DMS79 treated with DMSO at 0.1 percent for 48 hours (cell line): ENCODE data around the gene ACOT7.
A peak's percentile ranks its signal among the peaks of the same experiment; 100 is the strongest.

Experiments used
- DNase-seq: peaks from one replicate; lab custom pipeline; 2025; lab: John Stamatoyannopoulos, UW

ACOT7 gene

DNA sequence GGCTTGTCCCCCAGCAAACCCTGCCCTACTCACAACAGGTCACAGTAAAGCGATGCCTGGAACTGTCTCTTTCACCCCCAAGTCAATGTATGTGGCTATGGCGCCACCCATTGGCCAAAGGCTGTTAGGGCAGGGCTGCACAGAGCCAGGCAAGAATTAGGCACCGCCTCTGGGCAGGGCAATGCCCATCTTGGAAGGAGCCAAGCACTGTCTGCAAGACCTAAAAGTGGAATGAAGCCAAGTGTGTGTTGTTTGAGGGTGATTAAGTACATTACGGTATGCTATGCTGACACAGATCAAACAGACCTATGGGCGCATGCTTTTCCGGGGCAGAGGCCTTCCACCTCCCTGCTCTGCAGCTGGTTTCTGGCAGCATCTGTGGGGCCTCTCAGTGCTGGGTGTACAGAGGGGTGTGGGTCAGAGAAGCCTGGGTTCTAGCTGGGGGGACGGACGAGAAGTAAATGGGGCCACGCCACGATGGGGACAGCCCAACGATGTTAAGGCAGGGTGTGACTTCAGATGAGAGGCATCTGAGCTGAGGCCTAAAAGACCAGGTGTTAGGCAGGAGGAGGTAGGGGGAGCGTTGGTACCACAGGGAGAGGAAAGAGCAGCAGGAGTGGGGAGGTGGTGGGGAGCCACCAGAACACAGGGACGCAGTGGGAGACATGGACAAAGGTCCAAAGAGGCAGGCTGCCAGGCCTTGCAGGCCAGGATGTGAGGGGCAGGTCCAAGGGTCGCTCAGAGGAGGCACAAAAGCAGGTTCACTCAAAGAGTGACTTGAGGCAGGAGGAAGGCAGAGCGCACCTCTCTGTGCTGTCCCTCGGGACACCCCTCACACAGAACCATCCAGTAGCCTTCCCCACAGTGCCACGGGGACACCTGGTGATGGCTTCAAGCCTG is 49.8 kb downstream of the ACOT7 start:
- peak; percentile 96 for DNase-seq

DNA sequence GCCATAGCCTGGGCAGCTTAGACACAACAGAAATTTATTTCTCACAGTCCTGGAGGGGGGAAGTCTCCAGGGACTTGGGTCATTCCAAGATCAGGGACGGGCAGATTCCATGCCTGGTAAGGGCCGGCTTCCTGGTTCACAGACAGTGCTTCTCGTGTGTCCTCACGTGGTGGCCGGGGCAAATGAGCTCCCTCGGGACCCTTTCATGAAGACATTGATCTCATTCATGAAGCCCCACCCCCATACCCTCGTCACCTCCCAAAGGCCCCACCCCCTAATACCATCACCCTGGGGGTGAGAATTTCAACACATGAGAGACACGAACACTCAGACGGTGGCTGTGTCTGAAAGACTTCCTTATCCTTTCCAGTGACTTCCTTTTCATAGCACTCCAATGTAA is 51.5 kb downstream of the ACOT7 start:
- DNase-seq, result no peak

DNA sequence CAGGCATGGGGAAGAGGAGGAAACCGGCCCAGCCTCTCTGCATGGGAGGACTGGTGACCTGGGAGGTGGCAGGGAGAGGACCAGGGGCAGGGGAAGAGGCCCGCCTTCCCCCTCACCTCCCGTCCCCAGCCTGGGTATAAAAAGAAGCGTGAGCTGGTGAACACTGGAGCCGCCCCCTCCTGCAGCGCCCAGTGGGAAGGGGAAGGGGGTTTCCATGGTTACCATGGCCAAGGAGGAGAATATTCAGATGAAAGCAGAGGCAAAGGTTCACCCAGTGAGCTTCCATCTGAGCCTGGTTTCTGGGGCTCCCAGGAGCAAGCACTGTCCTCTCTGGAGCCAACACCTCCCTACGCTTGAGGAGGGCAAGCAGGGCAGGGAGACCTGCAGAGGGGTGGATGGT is 54.9 kb downstream of the ACOT7 start:
- DNase-seq, result no peak

DNA sequence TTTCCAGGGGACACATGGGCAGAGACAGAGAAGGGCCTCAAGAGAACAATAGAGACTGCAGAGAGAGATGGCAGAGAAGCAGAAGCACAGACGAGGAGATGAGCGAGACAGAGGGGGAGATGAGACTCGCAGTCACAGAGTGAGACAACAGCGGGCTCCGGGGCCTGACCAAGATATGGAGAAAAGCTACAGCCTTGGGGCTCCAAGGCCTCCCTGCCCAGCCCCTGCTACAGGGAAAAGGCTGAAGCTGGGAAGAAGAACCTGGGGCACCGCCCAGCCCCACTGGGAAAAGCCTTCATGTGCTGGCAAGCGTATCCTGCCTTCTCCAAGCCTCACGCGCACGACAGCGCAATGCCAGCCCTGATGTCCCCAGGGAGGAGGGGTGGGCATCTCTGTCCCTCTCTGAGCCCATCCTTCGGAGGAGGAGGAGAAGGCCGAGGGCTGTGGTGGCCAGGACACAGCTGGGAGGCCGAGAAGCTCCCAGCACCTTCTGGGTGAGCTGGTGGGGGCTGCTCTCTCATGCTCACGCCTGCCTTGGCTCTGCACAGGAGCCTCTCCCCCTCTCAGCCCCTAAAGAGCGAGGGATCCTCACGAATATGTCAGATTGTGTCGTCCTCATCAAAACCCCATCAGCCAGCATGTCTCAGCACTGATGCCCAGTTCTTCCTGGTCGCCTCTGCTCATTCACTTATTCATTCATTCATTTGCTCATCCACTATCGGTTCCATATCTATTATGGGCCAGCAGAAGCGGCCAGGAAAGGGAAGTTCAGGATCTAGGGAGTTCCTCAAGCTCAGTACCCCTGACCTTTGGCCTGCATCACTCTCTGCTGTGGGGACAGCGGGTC is 56.6 kb downstream of the ACOT7 start:
- no peak for DNase-seq

DNA sequence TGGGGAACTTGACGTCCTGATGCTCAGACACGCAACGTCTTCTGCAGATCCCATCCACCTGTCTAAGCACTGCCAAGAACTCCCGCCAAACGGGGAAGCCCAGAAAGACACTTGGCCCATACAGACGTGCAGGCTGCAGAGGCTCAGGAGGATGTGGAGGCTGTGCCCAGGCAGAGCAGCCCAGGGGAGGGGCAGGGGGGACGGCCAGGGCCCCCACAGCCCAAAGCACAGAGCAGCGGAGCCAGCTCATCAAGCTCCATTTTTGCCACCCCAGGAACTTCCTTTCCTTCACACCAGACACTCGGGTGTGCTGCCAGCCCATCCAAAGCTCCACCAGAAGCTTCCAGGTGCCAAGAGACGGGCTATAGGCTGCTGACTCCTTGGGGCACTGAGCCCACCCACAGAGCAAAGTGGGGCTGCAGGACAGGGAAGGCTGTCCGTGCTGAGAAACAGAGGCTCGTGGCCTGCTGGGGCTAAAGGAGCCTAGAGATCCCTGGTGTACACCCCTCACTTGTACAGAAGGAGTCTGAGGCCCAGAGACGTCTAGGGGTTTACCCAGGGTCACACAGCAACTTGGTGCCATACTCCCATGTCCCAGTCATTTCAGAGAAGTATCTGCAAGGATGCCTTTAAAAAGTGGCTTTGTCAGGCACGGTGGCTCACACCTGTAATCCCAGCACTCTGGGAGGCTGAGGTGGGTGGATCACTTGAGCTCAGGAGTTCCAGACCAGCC is 59.1 kb downstream of the ACOT7 start:
- no peak for DNase-seq

DNA sequence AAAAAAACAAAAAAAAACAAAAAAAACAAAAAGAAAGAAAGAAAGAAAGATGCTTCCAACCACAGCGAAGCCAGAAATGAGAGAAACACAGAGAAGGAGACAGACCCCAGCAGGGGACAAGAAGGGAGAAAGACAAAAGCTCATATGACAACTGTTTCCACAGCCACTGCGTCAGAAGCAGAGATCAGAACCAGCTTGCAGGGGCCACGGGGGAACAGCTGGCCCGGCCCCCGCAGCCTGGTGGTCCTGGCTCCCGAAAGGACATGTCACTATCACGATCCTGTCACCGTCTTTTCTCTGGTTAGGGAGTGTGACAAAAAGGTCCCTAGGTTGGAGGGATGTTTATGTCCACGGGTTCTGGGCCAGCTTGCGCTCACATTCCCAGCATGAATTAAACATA is 60.7 kb downstream of the ACOT7 start:
- no peak for DNase-seq

DNA sequence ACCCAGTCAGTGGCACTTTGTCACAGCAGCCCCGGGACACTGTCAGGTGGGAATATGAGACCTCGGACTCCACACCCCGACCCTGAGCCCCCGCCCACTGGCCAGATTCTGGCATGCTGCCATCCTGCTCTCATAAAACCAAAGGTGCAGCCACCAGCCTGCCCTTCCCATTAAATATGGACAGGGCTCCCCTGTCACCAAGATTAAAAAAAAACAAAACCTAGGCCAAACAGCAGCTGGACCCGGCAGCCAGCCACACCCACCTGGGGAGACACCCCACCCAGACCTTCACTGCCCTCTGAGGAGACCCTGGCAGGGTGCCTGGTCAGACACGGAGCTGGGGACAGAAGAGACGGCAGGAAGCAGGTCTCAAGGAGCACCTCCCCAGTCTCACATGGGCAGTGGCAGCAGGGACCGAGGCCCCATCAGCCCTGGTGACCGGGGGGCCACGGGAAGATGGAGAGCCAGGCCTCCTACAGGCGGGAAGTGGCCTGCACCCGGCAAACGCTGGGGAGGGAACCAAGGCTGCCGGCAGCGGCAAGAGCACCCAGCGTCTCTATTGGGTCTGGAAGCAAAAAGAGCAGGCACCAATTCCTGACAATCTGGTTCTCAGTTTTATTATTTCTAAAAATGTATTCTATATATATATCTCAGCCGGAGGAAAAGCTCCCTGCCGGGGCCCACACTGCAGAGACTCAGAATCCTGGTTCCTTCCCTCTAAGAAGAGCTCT is 61.9 kb downstream of the ACOT7 start:
- DNase-seq, result no peak

DNA sequence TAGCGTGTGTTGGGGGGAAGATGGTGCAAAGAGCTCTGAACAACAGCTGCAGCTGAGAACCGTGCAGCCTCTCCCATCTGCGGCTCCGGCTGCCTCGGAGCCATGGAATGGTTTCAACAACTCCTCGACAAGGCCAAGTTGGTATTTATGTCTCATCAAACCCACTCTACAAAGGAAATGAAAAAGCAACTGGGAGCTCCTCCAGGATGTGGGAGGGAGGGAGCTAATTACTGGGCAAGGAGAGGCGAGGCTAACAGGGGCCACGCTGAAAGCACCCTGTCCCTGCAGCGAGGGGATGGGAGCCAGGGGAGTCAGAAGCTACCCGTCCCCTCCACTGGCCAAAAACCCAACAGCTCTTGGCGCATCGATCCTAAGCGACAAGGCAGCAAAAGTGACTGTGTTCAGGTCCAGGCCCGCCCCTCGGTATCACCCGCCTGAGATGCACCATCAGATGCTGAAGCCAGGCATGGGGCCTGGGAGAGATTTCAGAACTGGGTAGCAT is 63.1 kb downstream of the ACOT7 start:
- peak; percentile 19 for DNase-seq

DNA sequence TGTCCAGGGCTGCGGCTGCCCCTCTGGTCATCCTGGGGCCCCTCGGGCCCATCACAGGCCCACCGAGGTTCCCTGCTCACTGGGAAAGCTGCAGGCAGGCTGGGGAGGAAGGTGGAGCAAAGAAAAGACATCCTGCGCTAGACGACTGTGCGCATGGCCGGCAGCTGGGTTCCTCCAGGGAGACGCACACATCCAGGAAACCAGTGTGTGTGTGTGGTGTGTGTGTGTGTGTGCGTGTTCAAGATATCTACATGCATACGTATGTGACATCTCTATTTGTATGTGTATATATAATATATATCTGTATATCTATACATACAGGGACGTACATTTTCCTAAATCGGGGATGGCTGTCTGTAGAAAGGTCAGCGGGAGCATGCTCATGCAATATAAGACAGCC is 63.7 kb downstream of the ACOT7 start:
- no peak for DNase-seq

DNA sequence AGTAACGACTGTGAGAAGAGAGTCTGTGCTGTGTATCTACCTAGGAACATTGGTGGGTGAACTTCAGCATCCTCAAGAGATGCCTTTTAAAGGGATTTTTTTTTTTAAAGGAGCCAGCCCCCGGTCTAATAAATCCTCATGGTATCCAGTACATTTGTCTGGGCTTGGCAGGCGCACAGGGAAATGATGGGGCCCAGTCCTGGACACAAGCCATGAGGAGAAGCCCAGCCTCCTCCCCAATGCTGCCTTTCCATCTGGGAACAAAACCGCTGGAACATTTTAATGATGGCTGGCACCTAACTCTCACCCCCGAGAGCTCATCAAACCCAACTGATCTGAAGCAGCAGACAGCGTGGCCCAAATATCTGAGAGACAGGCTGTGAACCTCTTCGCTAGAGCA is 64.2 kb downstream of the ACOT7 start:
- DNase-seq, result peak; percentile 36

DNA sequence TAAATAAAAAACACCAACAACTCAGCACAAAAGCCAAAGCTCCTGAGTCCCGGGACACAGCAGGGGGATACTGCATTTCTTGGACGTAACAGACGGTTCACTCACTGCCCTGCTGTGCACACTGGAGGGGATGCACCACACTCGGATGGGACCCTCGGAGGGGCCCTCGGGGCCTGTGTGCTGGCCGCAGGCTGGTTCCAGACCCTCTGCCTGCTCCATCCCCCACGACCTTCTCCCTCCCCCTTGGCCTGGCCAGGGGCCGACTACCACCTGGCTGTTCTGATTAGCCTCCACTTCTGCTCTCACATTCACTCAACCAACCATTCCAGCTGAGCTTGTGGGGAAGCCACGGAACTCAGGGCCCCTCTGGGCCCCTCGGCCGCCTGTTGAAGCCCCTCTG is 64.9 kb downstream of the ACOT7 start:
- no peak for DNase-seq

DNA sequence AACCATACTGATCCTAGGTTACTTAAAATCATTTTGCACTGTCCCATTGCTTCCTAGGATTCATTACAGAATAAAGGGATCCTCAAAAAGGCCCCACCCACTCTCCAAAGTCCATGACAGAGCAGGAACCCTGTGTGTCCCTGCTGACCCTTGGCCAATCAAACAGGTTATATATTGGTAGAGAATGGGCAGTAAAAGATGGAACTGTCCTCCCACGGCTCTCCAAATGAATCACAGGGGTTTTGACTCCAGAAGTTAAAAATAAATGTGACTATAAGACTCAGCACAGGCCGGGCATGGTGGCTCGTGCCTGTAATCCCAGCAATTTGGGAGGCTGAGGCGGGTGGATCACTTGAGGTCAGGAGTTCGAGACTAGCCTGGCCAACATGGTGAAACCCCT is 65.5 kb downstream of the ACOT7 start:
- DNase-seq, result no peak

DNA sequence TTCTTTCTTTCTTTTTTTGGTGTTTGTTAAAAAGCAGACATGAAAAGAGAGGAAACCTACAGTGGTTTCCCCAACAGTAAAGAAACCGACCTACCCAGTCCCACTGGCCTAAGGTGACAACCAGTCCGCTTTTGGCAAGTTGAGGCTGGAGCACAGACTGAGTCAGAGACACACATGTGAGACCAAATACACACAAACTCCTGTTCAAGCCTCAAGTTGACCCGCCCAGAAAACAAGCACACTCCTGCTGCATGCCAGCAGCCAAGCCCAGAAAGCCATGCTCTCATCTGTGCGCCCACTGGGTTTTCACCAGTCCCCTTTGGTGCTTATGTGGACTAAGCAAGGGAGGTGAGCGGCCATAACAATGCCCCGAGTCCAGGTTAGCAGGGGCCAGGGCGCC is 68.1 kb downstream of the ACOT7 start:
- DNase-seq, result no peak

DNA sequence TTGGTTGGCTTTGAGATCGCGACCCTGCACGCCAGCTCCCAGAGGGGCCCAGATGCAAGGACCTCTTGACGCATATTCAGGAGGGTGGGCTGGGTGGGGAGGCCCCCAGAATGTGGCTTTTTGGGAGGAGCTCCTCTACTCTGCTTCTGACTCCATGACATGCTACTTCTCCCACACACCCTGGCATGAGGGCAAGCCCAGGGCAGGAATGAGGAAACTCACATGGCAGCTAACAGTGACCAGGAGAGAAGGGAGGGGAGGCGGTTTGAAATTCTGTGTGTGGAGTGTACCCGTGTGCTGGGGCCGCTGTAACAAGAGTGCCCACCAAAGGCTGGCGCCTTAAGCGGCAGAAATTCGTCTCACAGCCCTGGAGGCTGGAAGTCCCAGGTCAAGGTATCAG is 71.4 kb downstream of the ACOT7 start:
- no peak for DNase-seq

DNA sequence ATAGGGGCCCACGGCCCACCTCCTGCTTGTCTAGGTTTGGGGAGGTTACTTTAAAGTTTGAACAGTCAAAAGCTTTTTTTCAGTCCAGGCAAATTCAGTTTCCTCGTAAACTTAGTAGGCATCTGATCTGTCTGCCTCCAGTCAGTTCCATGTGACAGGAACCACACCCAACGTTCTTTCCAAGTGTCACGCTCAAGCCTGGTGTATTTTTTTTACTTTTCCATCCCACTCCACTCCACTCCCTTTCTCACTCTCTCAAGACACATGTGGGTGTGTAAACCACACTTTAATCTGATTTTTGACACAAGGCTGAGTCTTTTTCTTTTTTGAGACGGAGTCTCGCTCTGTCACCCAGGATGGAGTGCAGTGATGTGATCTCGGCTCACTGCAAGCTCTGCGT is 72.4 kb downstream of the ACOT7 start:
- no peak for DNase-seq

DNA sequence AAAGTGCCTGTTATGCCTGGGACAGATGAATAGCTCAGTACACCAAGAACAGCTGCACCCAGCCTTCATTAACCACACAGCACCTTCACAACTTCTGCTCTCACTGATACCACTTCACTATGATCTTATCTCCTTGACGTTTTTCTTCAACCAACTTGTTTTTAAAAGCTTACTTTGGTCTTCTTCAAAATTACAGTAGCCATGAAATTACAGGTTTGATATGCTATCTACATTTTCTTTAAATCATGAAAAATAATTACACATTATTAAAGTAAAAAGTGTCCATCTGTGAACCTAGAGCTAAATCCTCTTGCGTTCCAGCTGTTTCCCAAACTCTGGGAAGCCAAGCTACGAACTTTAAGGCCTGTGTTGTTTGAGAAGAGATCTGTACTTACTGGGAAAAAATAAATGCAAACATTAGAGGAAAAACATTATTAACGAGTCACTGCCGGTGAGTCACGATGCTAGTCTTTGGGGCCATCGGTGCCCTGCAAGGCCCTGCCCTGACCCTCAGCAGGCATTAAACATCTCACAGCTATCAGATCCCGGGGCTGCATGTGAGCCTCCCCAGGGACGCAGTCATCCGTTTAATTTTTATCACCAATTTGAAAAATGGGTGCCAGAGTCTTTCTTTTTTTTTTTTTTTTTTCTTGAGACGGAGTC is 76.3 kb downstream of the ACOT7 start:
- no peak for DNase-seq

DNA sequence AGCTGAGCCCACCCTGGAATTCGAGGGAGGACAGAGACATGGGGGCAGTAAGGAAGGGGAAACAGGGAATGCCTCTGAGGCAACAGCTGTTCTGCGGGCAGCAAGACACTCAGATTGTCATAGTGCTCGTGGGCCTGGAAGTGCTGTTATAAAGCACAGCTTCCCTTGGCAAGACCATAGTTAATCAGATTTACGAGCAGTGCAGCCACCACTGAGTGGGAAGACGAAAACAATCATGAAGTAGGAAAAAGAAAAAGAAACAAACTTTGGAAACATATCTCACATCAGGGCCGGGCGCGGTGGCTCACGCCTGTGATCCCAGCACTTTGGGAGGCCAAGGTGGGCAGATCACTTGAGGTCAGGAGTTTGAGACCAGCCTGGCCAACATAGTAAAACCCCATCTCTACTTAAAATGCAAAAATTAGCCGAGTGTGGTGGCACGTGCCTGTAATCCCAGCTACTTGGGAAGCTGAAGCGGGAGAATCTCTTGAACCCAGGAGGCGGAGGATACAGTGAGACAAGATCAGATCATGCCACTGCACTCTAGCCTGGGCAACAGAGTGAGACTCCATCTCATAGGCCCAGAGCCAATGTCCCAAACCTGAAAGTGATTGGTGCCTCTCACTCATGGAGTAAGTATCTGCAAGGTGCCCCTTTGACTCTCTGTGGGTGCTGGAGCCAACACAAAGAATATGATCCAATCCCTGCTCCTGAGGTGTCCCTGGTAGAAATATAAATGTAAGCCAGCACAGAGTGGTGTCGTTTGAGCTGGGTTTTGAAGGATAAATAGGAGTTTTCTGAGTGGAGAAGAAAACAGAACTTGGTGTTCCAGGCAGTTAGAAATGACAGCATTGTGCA is 77.1 kb downstream of the ACOT7 start:
- DNase-seq, result no peak

DNA sequence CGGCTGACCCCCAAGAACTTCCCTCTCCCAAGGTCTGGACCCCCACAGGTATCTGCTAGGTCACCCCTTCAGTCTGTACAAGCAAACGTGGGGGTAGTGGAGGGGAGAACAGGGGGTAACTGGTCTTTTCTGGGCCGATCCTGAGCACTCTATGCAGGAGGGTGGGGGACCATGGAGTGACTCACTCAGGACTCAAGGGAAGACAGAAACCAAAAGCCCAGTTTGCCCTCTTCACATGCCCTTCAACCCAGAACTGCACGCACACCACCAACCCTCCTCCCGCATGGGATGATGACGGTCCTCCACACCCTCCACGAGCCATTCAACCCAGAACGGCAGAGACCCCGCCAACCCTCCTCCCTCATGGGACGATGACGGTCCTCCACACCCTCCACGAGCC is 79.1 kb downstream of the ACOT7 start:
- no peak for DNase-seq

DNA sequence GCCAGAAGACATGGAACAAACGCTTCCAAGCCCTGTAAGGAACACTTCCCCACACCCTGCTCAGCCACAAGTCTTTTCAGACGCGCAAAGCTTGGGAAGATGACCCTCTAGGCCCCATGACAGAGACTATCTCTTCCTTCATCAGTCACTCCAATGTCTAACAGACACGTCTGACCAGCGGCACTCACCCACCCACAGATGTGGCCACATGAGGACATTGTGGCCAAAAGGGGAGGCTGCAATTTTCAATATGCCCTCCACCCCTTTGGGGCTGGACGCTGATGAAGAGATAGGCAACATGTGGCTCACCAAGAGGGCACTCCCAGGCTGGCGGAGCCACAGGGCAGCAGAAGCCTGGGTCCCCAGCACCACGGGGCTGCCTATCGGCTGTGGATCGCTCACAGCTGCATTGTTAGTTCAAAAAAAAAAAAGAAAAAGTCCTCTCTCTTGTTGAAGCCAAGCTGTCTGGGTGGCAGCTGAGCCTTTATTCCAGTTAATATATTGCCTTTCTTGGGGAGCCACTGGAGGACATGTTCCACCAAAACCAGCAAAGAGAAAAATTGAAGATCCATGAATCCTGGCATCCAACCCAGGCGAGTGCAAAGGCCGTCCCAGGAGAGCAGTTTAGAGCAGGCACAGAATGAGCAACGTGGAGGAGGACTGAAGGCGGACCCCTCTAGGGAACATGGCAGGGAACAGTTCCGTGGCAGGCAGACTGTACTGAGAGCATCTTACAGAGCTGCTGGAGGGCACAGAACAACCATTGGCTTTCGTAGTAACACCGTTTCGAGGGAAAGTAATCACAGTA is 80.0 kb downstream of the ACOT7 start:
- DNase-seq, result no peak
